GM12873 (cell line): ENCODE data around the gene PAEP.
"Not testable (repeated sequence)": the region's sequence is repeated elsewhere in the genome, so short reads cannot be mapped to it uniquely, and the experiment has no call there.

Source experiments
- CTCF ChIP-seq: IDR thresholded peaks from 2 replicates; pipeline ENCODE4 v1.5.1; 2012; ENCODE audit warnings: low read depth, mild to moderate bottlenecking, moderate library complexity, low read length, control low read depth; ENCODE audit not compliant: insufficient read depth; ENCODE audit errors: missing control alignments

Gene PAEP

GRCh38 chr9:135530146-135530545 lies 31.4 kb upstream of the PAEP start:
- no peak for TF ChIP-seq CTCF

GRCh38 chr9:135531096-135531495 lies 30.5 kb upstream of the PAEP start:
- no peak for TF ChIP-seq CTCF

GRCh38 chr9:135533113-135533512 lies 28.4 kb upstream of the PAEP start:
- no peak for TF ChIP-seq CTCF

- no peak for TF ChIP-seq CTCF
Observed at GRCh38 chr9:135533674-135534073, 27.9 kb upstream of the PAEP start.

GRCh38 chr9:135536216-135536615 lies 25.3 kb upstream of the PAEP start:
- TF ChIP-seq CTCF, result no peak

GRCh38 chr9:135544981-135545635 lies 16.4 kb upstream of the PAEP start:
- TF ChIP-seq CTCF, result no peak

- not testable (repeated sequence) for TF ChIP-seq CTCF
Observed at GRCh38 chr9:135545646-135546176, 15.8 kb upstream of the PAEP start, which contains the start of gene OBP2A. Gene OBP2A (plus strand): TSS chr9:135546126. CDS start chr9:135546181, 55 bp downstream.
